Measurements from ENCODE around the gene TPM1. TPM values are rescaled to one million over a fixed set of nuclear protein-coding genes. Genes with fewer than 3 reads are reported as not detected.

TPM1 gene
- total and polyA plus RNA-seq, 9 of the 15 experiments (the other 6 are each of a cell fraction or from before 2014, with no cell fraction given): 8.1 to 53.9 (median 43.1) TPM

DNA sequence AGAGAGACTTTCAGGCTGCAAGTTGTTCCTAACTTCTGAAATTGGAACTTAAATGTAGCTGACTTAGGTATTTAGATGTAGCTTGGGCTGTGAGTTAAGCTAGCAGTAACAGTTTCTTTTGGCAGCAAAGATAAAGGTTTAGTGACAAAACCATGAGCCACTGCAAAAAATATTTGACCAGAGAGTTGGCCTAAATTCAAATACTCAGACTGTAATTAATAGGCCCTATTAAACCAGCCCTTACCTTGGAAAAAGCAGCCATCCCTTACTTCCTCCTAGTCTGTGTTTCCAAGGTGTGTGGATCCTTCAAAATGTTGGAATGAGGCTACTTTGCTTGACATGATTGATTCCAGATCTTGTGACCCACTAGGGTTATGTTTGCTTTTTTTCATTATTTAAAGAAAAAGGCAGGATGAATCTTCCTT, 8.2 kb downstream of the TPM1 start (continued):
- TF ChIP-seq ZNF584 (CRISPR knock-in tag; IDR thresholded peaks at IDR 0.05; ENCODE audit: low read depth): 0 out of 2 replicates have a peak, but pooled peaks have one; percentile 8
- TF ChIP-seq, protein P1, sequence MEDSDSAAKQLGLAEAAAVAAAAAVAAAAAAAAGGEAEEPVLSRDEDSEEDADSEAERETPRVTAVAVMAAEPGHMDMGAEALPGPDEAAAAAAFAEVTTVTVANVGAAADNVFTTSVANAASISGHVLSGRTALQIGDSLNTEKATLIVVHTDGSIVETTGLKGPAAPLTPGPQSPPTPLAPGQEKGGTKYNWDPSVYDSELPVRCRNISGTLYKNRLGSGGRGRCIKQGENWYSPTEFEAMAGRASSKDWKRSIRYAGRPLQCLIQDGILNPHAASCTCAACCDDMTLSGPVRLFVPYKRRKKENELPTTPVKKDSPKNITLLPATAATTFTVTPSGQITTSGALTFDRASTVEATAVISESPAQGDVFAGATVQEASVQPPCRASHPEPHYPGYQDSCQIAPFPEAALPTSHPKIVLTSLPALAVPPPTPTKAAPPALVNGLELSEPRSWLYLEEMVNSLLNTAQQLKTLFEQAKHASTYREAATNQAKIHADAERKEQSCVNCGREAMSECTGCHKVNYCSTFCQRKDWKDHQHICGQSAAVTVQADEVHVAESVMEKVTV (CRISPR knock-in tag; IDR thresholded peaks at IDR 0.05): no peak
- no peak for TF ChIP-seq ZNF384 (IDR thresholded peaks at IDR 0.05; ENCODE audit: low read depth, low read length)
- no peak for TF ChIP-seq KLF13 (tag; IDR thresholded peaks at IDR 0.05; ENCODE audit: borderline replicate concordance, low read depth)
- TF ChIP-seq GABPA (tag; conservative IDR thresholded peaks at IDR 0.05; ENCODE audit: low read depth): peak; percentile 11; the same call in 1 of the 2 replicates
- no peak for TF ChIP-seq BCOR (IDR thresholded peaks at IDR 0.05)
- TF ChIP-seq, protein P2, sequence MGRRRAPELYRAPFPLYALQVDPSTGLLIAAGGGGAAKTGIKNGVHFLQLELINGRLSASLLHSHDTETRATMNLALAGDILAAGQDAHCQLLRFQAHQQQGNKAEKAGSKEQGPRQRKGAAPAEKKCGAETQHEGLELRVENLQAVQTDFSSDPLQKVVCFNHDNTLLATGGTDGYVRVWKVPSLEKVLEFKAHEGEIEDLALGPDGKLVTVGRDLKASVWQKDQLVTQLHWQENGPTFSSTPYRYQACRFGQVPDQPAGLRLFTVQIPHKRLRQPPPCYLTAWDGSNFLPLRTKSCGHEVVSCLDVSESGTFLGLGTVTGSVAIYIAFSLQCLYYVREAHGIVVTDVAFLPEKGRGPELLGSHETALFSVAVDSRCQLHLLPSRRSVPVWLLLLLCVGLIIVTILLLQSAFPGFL (CRISPR knock-in tag; IDR thresholded peaks at IDR 0.05): no peak
- no peak for TF ChIP-seq ZNF347 (CRISPR knock-in tag; IDR thresholded peaks at IDR 0.05; ENCODE audit: low read depth)
- TF ChIP-seq, protein P3, sequence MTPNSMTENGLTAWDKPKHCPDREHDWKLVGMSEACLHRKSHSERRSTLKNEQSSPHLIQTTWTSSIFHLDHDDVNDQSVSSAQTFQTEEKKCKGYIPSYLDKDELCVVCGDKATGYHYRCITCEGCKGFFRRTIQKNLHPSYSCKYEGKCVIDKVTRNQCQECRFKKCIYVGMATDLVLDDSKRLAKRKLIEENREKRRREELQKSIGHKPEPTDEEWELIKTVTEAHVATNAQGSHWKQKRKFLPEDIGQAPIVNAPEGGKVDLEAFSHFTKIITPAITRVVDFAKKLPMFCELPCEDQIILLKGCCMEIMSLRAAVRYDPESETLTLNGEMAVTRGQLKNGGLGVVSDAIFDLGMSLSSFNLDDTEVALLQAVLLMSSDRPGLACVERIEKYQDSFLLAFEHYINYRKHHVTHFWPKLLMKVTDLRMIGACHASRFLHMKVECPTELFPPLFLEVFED (CRISPR knock-in tag; conservative IDR thresholded peaks at IDR 0.05): no peak
- TF ChIP-seq C11orf30 (IDR thresholded peaks at IDR 0.05; ENCODE audit: low read depth): peak; percentile 60; the same call in 1 of the 2 replicates
- no peak for TF ChIP-seq ZBTB8A (IDR thresholded peaks at IDR 0.05; ENCODE audit: partially characterized antibody)
- TF ChIP-seq CEBPG (CRISPR knock-in tag; IDR thresholded peaks at IDR 0.05): no peak
- TF ChIP-seq CEBPG (tag; conservative IDR thresholded peaks at IDR 0.05 in 1 of 2, IDR thresholded peaks at IDR 0.05 in 1 of 2): no peak
- no peak for TF ChIP-seq TCF7 (IDR thresholded peaks at IDR 0.05; ENCODE audit: borderline replicate concordance)
- no peak for TF ChIP-seq CBX3 (IDR thresholded peaks at IDR 0.05; ENCODE audit: borderline replicate concordance in 1 of 2, low read length in 2 of 2)
- TF ChIP-seq ZNF695 (CRISPR knock-in tag; IDR thresholded peaks at IDR 0.05): no peak
- TF ChIP-seq, protein P4, sequence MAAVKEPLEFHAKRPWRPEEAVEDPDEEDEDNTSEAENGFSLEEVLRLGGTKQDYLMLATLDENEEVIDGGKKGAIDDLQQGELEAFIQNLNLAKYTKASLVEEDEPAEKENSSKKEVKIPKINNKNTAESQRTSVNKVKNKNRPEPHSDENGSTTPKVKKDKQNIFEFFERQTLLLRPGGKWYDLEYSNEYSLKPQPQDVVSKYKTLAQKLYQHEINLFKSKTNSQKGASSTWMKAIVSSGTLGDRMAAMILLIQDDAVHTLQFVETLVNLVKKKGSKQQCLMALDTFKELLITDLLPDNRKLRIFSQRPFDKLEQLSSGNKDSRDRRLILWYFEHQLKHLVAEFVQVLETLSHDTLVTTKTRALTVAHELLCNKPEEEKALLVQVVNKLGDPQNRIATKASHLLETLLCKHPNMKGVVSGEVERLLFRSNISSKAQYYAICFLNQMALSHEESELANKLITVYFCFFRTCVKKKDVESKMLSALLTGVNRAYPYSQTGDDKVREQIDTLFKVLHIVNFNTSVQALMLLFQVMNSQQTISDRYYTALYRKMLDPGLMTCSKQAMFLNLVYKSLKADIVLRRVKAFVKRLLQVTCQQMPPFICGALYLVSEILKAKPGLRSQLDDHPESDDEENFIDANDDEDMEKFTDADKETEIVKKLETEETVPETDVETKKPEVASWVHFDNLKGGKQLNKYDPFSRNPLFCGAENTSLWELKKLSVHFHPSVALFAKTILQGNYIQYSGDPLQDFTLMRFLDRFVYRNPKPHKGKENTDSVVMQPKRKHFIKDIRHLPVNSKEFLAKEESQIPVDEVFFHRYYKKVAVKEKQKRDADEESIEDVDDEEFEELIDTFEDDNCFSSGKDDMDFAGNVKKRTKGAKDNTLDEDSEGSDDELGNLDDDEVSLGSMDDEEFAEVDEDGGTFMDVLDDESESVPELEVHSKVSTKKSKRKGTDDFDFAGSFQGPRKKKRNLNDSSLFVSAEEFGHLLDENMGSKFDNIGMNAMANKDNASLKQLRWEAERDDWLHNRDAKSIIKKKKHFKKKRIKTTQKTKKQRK (IDR thresholded peaks at IDR 0.05; ENCODE audit: borderline replicate concordance, low read depth, low read length): no peak
- no peak for TF ChIP-seq RAD51 (IDR thresholded peaks at IDR 0.05; ENCODE audit: borderline replicate concordance, low read depth)
- TF ChIP-seq ZNF316 (IDR thresholded peaks at IDR 0.05): peak; percentile 58
- TF ChIP-seq ZBED1 (IDR thresholded peaks at IDR 0.05): no peak
